ENCODE data around the gene MUSK. TPM values are rescaled to one million over a fixed set of nuclear protein-coding genes. Genes with fewer than 3 reads are reported as not detected.
"Not testable (repeated sequence)": the region's sequence is repeated elsewhere in the genome, so short reads cannot be mapped to it uniquely, and the experiment has no call there.

The MUSK gene
- total RNA-seq, 4 donors from 2014 or later: 1.5 to 7.9 (median 5.4) TPM

GRCh38 chr9:110814159-110814558, 145.6 kb downstream of the MUSK start:
- 58% methylated on average over 2 of the region's 2 CpGs for WGBS
- H3K9me3 ChIP-seq: no peaks in the 10 kb centered on the region
- no peaks in the 10 kb centered on the region for H3K4me1 ChIP-seq
- no peak for TF ChIP-seq CTCF (IDR thresholded peaks at IDR 0.05)
- TF ChIP-seq POLR2AphosphoS5 (IDR thresholded peaks at IDR 0.05): no peak
- H3K27me3 ChIP-seq: no peaks in the 10 kb centered on the region
- H3K27ac ChIP-seq (replicated peaks in 1 of 4): no peak overlapping the region
- no peaks in the 10 kb centered on the region for H3K36me3 ChIP-seq
- H3K4me3 ChIP-seq: no peak overlapping the region
- intact Hi-C loops (cut with DNase I): no loop called here
- no peak for DNase-seq (ENCODE audit: extremely low spot score)

GRCh38 chr9:110815361-110815760, 146.8 kb downstream of the MUSK start:
- WGBS: 68% methylated on average over 1 of the region's 1 CpG
- intact Hi-C loops (cut with DNase I): no loop called here
- Histone ChIP-seq H3K27me3 (no peaks in the 10 kb centered on the region), H3K9me3 (no peaks in the 10 kb centered on the region), H3K27ac (replicated peaks in 1 of 4) (no peak overlapping the region), H3K4me3 (no peak overlapping the region), H3K36me3 (no peaks in the 10 kb centered on the region), H3K4me1 (no peaks in the 10 kb centered on the region)
- TF ChIP-seq POLR2A (IDR thresholded peaks at IDR 0.05; ENCODE audit: low read depth) (no peak), EP300 (IDR thresholded peaks at IDR 0.05) (no peak), POLR2AphosphoS5 (IDR thresholded peaks at IDR 0.05) (no peak), CTCF (IDR thresholded peaks at IDR 0.05) (no peak)
- no peak for DNase-seq (ENCODE audit: extremely low spot score)

GRCh38 chr9:110820381-110820780, 151.8 kb downstream of the MUSK start:
- DNase-seq (ENCODE audit: extremely low spot score): no peak
- intact Hi-C loops (cut with DNase I): no loop called here
- TF ChIP-seq POLR2A (IDR thresholded peaks at IDR 0.05; ENCODE audit: low read depth) (no peak), CTCF (IDR thresholded peaks at IDR 0.05) (no peak), EP300 (IDR thresholded peaks at IDR 0.05) (no peak), POLR2AphosphoS5 (IDR thresholded peaks at IDR 0.05) (no peak)
- Histone ChIP-seq H3K27ac (replicated peaks in 1 of 4) (no peak overlapping the region), H3K9me3 (peaks cover 0 to 3% (median 0%) of the 10 kb centered on the region in 4 donors), H3K4me1 (no peaks in the 10 kb centered on the region), H3K4me3 (no peak overlapping the region), H3K27me3 (no peaks in the 10 kb centered on the region), H3K36me3 (no peaks in the 10 kb centered on the region)
- 46% methylated on average over 1 of the region's 1 CpG for WGBS

- Histone ChIP-seq H3K4me3 (no peak overlapping the region), H3K27ac (replicated peaks in 1 of 4) (no peak overlapping the region), H3K4me1 (no peaks in the 10 kb centered on the region), H3K9me3 (peaks cover 0 to 3% (median 0%) of the 10 kb centered on the region in 4 donors), H3K36me3 (no peaks in the 10 kb centered on the region), H3K27me3 (no peaks in the 10 kb centered on the region)
- WGBS: 33% methylated on average over 1 of the region's 1 CpG
- no peak for DNase-seq (ENCODE audit: extremely low spot score)
- intact Hi-C loops (cut with DNase I): no loop called here
- TF ChIP-seq CTCF (IDR thresholded peaks at IDR 0.05): no peak
- no peak for TF ChIP-seq POLR2AphosphoS5 (IDR thresholded peaks at IDR 0.05)
- TF ChIP-seq EP300 (IDR thresholded peaks at IDR 0.05): no peak
- no peak for TF ChIP-seq POLR2A (IDR thresholded peaks at IDR 0.05; ENCODE audit: low read depth)
Observed at GRCh38 chr9:110821064-110821463, 152.5 kb downstream of the MUSK start.

- DNase-seq (ENCODE audit: extremely low spot score); H3K27ac ChIP-seq (replicated peaks in 1 of 4); H3K4me3 ChIP-seq; H3K36me3 ChIP-seq; H3K27me3 ChIP-seq; H3K4me1 ChIP-seq; H3K9me3 ChIP-seq; intact Hi-C loops (cut with DNase I): not testable (repeated sequence)
Observed at GRCh38 chr9:110825129-110825528, 156.5 kb downstream of the MUSK start.

Measured in esophagus muscularis mucosa (tissue), 4 donors.